NCI-H1417 treated with DMSO at 0.1 percent for 48 hours (cell line): Measurements from ENCODE around the gene MED13L.
"Not testable (repeated sequence)": the region's sequence is repeated elsewhere in the genome, so short reads cannot be mapped to it uniquely, and the experiment has no call there.

Experiments used
- DNase-seq: peaks from one replicate; lab custom pipeline; 2025; lab: John Stamatoyannopoulos, UW

MED13L gene

DNA sequence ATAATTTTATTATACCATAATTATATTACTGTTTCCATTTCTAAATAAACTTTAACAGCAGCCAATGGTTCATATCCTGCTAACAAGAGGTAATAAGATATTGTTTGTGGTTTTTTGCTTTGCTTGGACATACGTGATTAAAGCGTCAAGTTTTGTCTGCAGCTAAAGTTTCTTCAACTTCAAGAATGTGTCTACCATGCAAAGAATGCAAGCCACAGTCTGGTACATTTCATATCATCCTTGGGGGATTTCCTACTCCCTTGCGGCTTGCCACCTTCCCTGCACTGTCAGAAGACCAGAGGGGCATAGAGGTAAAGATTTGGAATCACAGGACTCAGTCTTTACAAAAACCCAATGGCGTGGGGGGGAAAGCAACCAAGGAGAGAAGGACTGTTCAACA is 125.2 kb downstream of the MED13L start:
- DNase-seq, result no peak

DNA sequence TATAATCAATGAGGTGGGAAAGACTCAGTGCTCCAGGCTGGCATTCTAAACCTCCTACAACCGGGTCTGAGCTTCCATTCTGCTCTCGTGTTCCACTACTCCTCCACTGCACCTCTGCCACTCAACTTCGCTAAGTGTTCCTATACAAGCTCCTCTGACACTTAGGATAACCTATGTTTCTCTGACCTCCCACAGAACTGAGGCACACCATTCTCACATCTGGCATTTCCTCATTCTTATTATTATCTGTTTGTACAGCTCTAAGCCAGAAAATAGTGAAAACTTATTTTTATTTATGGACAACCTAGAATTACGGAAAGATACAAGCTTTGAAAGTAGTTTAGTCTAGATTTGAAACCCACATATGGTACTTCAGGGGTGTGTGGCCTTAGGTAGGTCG is 127.0 kb downstream of the MED13L start:
- no peak for DNase-seq

DNA sequence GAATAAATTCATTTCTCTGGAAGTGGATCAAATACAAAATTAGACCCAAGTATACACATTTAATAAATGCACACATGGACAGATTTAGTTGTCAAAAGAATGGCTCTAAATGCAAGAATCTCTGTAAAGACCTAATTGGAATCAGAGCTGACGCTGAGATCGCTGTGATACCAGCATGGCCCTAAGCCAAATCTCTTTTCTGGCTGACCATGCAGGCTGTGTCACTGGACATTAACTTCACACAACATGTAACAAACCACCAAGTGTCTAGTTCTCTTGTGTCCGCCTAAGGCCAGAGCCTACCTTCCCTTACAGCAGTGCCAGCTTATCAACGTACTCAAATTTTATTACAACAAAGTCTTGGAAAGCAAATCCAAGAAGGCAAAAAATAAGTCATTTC is 127.5 kb downstream of the MED13L start:
- no peak for DNase-seq

DNA sequence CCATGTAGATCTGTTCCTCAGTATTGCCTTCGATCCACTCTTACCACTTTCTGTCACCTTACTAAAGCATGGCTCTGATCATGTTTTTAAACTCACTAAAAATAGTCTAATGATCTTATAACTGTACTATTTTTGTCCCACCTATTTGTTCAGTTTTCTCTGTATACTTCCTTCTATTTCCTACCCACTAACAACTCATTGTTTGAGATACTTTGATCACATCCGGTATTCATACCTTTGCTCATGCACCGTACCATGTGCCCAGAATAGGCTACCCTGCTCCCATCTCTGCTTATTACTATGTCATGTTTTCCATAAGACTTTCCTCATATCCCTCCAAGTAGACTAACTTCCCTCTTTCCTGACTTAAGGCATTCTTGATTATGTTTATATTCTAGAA is 128.6 kb downstream of the MED13L start:
- DNase-seq, result no peak

DNA sequence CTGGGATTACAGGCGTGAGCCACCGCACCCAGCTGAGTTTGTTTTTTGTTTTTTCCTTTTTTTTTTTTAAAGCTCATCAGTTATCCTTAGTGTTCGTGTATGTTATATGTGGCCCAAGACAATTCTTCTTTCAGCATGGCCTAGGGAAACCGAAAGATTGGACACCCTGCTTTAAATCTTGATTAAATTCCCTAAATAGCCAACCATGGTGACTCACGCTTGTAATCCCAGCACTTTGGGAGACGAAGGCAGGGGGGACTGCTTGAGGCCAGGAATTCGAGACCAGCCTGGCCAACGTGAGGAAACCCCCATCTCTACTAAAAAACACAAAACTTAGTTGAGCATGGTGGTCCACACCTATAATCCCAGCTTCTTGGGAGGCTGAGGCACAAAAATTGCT is 131.1 kb downstream of the MED13L start:
- DNase-seq, result no peak

DNA sequence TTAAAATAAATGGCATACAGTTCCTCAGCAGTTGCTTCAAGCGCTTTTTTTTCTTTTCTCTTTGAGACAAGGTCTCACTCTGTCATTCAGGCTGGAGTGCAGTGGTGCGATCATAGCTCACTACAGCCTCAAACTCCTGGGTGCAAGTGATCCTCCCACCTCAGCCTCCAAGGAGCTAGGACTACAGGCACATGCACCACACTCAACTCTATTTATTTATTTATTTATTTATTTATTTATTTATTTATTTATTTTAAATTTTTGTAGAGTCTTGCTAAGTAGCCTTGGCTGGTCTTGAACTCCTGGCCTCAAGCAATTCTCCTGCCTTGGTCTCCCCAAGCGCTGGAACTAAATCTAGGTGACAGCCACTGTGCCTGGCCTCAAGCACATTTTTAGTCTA is 132.0 kb downstream of the MED13L start:
- DNase-seq, result no peak

DNA sequence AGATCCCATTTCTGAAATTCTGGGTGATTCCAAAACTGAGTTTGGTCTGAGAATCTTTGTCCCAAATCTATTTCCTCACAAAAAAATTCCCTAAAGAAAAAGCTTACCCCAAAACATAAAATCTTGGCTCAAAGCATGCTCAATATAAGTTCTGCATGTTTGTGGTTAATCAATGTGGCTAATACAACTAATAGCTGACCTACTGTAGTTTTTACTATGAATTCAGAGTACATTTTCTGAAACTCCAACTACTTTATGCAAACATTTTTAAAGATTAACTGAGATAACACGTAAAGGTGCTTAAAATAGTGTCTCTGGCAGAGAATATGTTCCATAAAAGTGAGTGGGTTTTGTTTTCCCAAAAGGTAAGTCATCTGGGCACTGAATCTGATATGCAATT is 133.1 kb downstream of the MED13L start:
- no peak for DNase-seq

DNA sequence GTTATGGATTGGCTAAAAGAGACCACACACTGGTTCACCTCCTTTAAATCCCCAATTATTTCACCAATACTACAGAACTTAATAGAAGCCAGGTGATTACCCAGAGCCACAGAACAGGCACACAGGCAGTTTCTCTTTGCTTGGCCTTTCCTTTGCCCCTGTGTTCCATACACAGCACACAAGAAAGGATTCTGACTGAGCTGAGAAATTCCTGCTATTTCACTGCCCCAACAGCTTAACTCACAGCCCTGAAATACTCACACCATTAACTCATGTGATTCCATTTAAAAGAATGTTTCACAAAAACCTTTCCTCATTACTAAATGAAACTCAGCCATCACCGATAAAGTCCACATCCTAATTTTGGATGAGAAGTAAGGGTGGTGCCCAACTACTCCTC is 133.6 kb downstream of the MED13L start:
- no peak for DNase-seq

DNA sequence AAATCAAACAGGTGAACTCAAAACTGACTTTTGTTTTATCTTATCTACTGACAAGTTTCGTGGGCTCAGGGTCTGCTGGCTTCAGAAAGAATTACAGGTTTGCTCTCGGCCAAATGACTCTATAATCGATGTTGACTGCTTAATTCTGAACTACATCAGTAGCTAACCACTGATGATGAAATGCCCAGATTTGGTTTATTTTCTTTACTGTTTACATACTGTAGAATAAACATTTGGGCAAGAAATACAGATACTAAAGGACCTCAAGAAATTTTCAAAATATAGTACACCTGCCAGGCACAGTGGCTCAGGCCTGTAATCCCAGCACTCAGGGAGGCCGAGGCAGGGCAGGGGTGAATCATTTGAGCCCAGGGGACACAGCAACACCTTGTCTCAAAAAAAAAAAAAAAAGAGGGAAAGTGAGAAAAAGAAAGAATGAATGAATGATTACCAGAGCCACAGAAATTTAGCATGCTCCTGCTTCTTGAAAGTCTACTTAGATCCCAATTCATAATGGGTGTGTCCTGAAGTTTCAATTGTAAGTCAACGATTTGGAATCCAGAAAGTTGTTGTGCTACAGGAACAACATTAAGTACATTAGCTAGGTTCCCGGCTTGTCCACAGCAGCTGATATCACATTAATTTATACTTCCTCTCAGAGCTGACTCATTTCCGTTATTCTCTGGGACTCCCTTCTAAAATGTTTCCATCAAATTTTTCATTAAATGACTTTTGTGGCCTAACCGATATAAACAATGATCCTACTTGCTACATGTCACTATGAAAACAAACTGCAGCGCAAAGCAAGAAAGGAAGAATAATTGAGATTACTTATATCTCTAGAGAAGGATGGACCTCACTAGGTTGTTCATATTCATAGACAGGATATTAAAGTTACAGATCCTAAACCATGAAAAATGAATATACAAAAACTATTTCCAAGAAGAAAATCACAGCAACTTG is 134.3 kb downstream of the MED13L start:
- no peak for DNase-seq

DNA sequence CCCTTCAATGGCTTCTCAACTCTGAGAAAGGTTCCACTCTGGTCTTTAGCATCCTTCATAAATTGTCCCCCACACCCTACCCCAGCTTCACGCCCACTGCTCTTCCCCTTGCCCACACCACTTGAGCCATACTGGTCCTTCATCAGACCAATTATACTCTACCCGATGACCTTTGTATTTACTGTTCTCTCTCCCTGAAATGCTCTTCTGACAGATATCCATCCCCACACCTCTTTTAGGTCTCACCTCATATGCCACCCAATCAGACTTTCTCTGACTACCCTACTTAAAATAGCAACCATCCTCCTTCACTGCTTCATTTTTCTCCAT is 135.7 kb downstream of the MED13L start:
- DNase-seq, result no peak

DNA sequence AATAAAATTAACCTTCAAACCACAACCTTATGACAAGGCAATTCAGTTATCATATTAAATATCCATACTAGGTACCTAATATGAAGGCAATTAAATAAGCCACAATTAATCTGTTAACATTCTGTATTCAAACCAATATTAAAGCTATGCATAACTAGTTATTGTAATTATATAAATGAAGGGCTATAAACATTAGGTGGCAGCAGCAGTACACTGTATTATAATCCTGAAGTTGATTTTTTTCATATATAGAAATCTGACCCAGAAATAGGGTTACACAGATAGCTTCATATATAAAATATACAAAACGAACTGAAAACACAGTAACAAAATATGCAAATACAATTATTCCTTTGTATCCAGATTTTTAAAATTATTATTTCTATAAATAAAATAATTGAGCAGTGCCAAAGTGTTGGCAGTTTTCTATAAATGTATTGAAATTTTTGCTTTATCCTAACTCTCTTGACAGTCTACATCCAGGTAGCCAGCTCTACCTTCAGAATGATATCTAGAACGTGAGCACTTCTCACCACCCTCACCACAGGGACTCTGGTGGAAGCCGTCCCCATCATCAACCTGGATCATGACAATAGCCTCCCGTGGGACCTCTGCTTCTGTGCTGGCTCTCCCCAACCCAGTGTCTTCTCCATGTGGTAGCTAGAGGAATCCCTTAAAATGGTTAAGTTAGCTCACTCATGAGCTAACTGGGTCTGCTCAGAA is 136.2 kb downstream of the MED13L start:
- no peak for DNase-seq

DNA sequence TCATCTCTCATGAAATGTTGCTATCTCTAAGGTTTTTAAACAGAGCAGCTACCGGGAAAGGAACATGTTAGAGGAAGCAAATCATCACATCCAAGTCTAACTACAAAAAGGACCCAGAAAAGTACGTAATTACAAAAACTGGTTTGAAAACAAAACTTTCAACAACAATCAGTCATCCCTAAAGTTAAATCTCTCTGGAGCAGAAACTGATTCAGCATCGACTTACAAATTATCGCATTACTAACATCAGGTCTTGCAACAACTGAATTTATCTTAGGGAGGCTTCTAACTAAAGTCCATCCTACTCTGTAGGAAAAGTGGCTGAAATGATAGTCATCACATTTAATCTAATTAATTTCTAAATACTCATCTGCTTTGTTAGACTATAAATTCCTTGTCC is 137.0 kb downstream of the MED13L start:
- DNase-seq, result no peak

DNA sequence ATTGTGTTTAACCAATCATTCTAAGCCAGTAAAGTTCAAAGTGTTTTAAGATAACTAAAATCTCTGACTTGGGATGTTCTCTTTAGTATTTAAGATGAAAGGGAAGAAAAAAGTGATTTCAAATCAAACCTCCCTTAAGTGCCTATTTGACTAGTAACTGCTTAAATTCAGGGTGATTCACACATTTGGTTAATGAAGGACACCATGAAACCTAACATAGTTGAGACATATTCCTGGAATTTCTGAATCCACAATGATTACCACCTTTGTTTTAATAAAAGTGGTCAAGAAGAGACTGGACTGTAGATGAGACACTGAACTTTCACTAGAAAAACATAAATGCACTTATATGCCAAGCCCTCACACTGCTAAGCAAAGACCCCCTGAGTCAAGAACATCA is 138.7 kb downstream of the MED13L start:
- DNase-seq, result no peak

DNA sequence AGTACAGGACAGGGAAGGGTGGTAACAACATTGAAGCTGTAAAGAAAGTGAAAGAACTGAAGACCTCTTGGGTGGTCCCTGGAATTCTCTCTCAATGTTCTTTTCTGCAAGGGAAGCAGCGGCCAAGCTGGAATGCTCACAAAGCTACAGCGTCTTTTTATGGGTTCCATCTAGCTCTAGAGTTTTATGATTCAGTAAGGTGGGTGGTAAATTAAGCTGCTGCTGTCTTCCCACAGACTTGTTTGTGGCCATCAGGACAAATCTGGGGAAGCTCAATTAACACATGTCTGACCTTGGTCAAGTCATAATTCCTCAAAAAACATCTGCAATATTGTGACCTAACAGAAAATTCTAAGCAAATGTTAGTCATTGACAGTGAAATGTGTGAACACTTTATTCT is 139.1 kb downstream of the MED13L start:
- no peak for DNase-seq

DNA sequence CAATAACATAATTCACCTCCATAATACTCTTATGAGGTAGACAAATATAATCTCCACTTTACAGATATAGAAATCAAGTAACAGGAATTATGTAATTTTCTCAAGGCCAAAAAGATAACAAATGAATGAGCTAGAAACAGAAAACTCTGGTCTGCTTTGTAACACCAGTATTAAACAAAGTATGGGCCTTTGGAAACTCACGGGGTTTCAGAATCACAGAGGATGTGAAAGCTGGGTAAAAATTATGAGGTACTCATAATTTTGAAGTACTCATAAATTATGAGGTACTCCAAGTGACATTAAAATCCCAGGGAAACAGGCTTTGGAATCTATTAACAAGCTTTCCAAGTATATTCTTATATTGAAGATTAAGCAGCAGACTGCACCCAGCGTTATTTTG is 140.2 kb downstream of the MED13L start:
- no peak for DNase-seq

DNA sequence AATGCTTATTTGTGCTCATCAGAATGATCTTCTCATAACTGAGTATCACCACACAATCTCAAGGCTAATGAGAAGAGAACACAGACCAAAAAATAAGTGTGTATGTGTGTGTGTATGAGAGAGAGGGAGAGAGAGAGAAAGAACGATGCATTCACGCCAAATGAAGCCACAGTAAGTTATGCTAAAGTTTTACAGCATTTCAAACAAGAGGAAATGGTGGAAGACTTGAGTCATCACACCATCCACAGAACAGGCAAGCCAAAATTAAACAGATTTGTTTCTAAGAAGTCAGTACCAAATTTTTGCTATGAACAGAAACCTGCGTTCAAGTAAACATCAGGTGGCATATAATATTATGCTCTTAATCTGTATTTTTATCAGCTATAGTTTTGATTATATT is 141.2 kb downstream of the MED13L start:
- no peak for DNase-seq

DNA sequence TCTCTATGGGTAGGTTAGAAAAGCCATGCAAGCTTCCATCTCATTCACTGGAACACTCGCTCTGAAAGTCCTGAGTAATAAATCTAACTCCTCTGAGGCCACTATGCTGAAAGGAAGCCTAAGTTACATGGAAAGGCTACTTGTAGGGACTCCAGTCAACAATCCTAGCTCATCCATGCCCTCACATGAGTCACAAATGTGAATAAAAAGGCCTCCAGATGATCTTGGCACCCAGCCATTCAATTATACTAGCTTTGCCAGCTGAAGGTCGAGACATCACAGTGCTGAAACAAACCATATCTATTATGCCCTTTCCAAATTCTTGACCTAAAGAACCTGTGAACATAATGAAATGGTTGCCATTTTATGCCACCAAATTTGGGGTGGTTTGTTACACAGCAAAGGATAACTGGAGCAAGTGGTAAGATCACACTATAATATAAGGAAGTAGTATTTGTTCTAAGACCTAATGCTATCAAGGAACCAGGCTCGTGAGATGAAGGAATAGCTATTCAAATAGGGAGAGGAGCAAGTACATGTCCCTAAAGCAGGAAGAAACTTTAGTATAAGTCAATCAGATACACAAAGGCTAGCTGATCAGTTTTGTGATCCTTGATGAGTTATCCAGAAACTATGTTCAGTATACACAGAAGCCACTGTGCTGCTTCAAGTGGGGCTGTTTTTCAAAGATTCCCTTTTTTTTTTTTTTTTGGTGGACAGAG is 142.1 kb downstream of the MED13L start:
- no peak for DNase-seq

DNA sequence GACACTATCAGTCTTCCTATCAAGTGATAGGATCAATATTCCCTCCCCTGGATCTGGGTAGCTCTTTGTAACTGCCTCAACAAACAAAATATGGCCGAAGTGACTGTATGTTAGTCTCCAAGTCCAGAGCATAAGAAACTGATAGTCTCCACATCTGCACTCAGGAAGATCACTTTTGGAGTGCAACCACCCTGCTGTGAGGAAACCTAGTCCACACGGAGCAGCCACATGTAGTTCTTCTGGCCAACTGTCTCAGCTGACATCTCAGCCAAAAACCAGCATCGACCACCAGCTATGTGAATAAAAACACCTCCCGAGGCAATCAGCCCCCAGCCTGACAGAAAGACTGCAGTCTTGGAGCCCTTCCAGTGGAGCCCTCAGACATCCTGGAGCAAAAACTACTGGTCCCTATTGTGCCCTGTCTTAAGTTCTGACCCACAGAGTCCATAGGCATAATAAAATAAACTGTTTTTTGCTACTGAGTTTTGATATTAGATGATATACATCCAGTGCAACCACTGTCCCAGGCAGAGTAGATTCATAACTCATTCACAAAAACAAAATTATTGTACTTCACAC is 143.8 kb downstream of the MED13L start:
- DNase-seq, result no peak

DNA sequence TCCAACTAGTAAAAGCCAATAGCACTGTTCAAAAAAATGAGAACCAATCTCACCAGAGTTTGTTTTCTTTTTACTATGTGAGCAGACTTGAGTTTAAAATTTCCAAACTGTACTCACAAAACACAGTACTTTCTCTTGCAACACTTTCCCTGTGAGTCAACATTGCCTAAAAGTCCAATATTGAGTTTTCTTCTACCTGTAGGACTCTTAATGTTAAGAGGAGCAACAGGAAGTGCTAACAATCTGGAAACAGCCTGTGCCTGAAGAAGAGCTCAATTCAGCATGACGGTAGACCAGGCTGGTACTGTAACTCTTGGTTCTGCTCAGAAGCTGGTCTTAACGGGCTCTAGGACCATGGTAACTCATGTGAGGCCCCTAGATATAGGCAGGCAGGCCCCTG is 144.3 kb downstream of the MED13L start:
- no peak for DNase-seq

DNA sequence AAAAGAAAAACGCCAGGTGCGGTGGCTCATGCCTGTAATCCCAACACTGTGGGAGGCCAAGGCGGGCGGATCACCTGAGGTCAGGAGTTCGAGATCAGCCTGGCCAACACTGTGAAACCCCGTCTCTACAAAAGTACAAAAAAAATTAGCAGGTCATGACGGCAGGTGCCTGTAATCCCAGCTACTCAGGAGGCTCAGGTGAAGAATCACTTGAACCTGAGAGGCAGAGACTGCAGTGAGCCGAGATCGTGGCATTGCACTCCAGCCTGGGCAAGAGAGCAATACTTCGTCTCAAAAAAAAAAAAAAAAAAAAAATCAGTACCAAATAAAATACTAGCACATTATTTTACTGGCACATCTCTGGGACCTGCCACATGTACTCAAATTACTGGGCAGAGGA is 145.5 kb downstream of the MED13L start:
- not testable (repeated sequence) for DNase-seq

DNA sequence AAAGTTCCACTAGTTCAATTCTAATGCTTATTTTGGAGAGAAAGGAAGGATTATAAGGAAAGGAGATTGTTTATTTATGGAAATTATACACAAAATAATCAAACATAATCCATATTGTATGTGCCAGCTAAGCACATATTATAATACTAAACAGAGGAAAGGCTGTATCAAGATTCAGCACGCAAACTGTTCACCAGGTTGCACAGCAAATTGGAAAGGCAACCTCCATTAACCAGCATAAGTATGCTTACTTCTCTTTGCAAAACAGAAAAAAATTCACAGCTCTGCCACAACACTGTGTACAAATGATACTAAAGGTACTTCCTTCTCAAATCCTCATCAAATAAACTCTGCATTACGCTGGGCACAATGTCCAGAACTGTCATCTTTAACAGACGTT is 146.3 kb downstream of the MED13L start:
- no peak for DNase-seq

DNA sequence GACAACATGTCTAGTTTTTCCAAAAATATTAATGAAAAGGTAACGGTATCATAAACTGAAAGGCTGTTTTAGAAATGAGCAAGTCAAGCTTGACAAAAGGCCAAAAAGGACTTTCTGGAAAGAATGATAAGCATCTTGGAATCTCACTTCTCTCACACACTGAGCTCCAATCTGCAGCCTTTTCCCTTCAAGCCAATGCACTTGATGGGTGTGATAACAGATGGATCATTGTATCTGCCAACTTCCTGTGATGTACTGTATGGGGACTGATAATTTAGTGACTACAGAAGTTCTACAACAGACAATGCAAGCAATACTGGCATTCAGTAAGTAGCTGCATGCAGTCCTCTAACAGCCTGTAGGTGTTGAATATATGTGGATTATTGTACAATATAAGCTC is 147.1 kb downstream of the MED13L start:
- no peak for DNase-seq

DNA sequence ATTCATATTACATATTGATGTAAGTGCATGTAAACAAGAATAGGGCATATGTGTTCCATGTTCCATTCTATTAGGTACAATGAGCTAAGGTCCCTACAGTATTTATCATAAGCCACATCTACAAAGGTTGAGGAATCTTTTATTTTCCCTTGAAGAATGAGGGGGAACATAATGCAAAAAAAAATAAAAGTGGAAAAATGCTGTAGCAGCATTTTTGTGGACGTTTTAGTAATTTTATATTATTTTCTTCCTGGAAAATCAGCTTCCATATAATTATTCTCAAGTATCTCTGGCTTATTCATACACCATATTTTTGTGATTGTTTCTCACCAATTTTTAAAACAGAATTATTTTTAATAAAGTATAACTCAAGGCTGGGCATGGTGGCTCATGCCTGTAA is 148.7 kb downstream of the MED13L start:
- DNase-seq, result no peak
